ENCODE measurements around the gene TCP11.

Gene TCP11

DNA sequence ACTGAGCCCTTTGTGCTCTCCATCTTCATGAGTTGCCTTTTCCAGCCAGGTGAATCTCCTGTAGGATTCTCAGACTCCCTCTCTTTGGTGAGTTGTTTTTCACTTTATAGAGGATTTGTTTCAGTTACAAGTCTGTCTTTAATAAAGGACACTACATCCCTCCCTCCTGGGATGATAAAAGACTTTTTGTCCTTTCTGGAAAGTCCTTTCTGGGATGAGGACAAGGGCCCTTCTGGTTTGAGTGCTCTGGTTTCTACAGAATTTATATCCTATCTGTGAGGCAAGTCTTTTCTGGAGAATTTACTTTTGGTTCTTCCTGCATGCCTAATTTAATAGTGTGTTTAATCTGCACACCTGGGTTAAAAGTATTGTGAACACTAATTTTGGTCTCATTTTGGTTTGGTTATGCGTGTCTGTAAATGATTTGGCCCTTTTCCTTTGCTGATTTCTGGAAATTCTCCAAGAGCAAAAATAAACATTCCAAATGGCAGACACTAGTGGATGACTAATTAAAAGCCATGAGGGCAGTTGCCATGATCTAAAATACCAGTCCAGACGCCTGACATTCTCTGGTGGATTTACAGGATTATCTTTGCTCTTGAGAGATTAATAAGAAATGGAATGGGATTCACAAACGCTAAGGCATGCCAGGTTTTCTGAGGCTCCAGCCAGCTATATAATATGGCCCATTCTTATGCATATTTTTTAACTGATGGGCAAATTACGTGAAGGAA, 44.8 kb downstream of the TCP11 start:
- DNase-seq (ENCODE audit: extremely low read depth in 1 of 2, low read depth in 1 of 2), result no peak

- DNase-seq (ENCODE audit: extremely low read depth in 1 of 2, low read depth in 1 of 2), result no peak
Measured at GRCh38 chr6:35094183-35094582, 47.0 kb downstream of the TCP11 start.

GRCh38 chr6:35093783-35094182, 47.4 kb downstream of the TCP11 start:
- no peak for DNase-seq (ENCODE audit: extremely low read depth in 1 of 2, low read depth in 1 of 2)

- DNase-seq (ENCODE audit: extremely low read depth in 1 of 2, low read depth in 1 of 2), result no peak
Measured at GRCh38 chr6:35093118-35093445, 48.1 kb downstream of the TCP11 start.

DNA sequence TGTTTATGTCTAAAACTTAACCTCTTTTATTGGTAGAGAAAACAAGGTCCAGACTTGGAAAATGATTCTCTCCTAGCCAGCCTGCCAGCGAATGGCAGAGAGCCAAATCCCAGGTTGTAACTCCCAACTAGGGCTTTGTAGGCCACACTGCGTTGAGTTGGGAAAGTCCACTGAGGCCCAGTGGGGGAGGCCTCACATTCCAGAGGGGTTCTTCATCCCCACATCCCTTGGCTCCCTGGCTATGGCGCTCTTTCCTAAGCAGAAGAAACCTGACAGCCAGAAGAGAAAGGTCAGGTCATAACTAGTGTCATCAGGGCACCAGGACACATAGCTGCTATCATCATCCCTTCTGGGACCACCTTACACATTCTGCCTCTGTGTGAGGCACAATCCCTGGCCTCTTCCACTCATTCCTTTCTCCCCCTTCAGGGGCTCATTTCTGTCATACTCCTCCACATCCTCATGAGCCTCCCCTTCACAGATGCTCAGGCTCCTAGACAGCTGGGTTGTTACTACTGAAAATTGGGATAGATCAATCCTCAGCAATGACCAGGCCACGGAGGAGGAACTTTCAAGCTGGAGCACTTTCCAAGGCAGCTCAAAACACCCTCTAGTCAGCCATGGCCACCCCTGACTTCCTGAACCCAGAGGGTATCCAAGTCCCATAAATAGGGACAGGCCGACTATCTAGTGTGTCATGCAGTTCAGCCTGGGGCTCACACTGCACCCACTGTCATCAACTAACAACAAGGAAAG, 48.6 kb downstream of the TCP11 start:
- no peak for DNase-seq (ENCODE audit: extremely low read depth in 1 of 2, low read depth in 1 of 2)

- DNase-seq (ENCODE audit: extremely low read depth in 1 of 2, low read depth in 1 of 2), result no peak
Measured at GRCh38 chr6:35091346-35092083, 49.6 kb downstream of the TCP11 start.

- no peak for DNase-seq (ENCODE audit: extremely low read depth in 1 of 2, low read depth in 1 of 2)
Measured at GRCh38 chr6:35090734-35091133, 50.4 kb downstream of the TCP11 start.

DNA sequence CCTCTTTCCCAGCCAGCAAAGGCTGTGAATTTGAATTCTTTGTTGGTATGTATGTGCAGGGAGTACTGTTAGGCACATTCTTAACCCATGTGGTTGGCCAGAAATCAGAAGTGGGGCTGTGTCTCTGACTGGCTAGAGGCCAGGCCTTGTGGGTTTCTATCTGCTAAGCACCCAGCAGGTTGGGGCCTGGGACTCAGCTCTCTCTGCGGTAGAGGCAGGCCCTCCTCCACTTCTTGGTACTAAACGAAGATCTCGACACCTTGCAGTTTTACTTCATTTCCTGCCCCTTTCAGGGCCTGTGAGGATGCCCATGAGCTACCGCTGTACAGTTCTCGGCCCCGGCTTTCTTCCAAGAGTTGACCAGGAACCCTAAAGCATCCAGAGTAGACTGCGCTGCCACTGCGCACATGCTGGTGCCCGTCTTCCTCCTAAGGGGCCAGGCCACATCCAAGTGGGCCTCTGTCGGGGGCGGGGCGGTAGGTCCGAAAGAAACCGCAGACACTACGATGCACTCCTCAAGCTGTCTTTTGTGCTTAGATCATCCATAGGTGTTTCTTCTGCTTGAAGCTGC, 51.1 kb downstream of the TCP11 start:
- no peak for DNase-seq (ENCODE audit: extremely low read depth in 1 of 2, low read depth in 1 of 2)

DNA sequence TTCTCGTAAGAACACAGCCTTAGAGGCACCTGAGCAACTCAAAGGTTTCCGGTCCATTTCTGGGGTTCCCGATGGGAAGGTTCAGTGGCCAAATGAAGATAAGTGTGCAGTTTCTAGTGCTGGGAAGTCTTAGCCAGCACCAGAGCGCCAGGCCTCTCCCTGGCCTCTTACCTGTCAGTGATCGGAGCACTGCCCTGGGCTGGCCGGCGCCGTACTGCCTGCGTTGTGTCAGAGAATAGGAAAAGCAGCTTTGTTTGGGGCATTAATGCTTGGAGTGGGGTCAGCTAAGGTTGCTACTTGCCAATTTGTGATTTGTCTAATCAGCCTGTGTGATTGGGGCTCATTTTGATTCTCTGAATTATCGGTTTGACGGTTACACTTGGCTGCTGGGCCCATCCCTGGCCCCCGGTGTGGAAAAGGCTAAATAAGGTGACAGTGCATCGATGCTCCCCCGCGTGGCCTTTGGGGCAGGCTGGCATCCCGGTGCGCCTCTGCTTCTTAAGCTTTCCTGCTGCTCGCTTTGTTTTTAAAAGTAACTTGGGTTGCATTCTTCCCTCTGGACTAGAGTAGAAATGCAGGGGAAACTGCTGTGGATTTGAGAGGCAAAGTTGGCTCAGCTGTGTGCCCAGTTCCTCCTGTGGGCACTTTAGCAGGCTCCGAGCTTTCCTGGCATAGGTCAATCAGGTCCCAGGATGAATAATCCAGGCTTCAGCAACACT, 51.8 kb downstream of the TCP11 start:
- no peak for DNase-seq (ENCODE audit: extremely low read depth in 1 of 2, low read depth in 1 of 2)

DNA sequence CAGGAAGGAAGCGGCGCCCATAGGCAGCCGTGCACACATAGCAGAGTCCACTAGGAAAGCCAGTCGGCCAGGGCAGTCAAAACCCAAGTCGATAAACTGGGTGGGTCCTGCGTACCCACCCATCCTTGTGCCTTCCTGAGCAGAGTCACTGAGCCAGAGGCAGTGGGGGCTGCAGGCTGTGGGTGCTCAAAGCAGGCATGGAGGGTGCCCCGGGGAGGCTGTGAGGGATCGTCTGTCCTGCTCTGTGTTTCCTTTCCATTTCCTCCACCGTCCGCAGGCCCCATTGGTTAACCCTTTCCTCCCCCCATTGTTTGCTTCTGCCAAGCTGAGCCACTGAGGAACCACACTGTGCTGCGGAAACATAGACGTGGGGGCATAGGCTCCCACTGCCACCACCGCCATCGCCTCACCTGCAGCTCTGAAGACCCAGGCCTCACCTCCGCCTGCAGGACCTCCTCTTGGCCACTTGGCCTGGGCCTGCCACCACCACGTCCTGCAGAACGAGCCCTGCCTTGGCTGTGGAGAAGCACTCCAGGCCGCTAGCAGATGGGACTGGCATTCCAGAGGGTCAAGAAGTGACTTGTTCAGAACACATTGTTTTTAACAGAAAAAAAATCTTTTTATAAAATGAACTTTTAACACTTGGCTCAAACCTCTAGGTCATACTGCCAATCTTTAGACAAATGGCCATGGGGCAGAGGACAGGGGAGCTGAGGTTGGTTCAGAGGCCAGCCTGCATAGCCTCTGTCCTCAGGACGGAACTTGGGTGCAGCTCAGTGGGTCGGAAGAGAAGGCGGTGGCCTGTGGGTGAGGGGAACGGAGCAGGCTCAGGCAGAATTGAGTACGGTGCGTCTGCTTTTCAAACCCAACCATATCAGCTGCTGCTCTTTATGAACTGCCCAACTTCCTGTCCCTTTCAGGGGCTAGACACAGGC, 52.6 kb downstream of the TCP11 start:
- no peak for DNase-seq (ENCODE audit: extremely low read depth in 1 of 2, low read depth in 1 of 2)

- no peak for DNase-seq (ENCODE audit: extremely low read depth in 1 of 2, low read depth in 1 of 2)
Measured at GRCh38 chr6:35087361-35088280, 53.5 kb downstream of the TCP11 start.

GRCh38 chr6:35086636-35087360, 54.3 kb downstream of the TCP11 start:
- DNase-seq (ENCODE audit: extremely low read depth in 1 of 2, low read depth in 1 of 2), result no peak

GRCh38 chr6:35086282-35086632, 54.9 kb downstream of the TCP11 start:
- DNase-seq (ENCODE audit: extremely low read depth in 1 of 2, low read depth in 1 of 2), result no peak

- no peak for DNase-seq (ENCODE audit: extremely low read depth in 1 of 2, low read depth in 1 of 2)
Measured at GRCh38 chr6:35085359-35086281, 55.5 kb downstream of the TCP11 start.

DNA sequence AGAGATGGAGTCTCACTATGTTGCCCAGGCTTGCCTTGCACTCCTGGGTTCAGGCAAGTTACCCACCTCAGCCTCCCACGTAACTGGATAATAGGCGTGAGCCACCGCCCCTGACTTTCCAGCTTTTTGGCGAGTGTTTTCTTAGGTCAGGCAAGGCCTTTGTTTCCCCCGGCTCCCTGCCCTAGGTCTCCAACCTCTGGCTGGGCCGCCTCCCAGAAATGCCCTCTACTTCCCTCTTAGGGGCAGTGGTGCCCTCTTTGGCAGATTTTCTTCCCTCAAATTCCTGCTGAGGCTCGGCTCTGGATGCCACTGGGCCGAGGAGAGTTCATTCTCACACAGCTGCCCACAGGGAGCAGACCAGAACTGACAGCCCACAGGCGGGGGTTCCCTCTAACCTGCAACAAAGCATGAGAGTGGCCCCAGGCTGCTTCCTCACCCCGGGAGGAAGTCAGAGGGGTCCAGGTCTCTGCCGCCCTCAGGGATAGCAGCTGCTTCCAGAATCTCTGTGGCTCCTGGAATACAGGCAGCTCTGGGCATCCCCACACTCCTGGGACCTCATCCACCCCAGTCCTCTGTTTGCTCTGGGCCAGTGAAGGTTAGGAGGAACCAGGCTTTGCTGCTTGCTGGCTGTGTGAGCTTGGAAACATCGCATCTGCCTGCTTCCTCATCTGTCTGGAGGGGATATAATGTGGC, 56.5 kb downstream of the TCP11 start:
- DNase-seq (ENCODE audit: extremely low read depth in 1 of 2, low read depth in 1 of 2), result no peak

GRCh38 chr6:35084041-35084491, 57.1 kb downstream of the TCP11 start:
- DNase-seq (ENCODE audit: extremely low read depth in 1 of 2, low read depth in 1 of 2), result no peak

Data from activated CD8-positive, alpha-beta memory T cell treated with anti-CD3 and anti-CD28 coated beads for 1 hour (primary cell).